ENCODE data around the gene RELN.

GRCh38 chr7:103637726-103638125, 351.7 kb downstream of the RELN start:
- TF ChIP-seq CTCF (conservative IDR thresholded peaks at IDR 0.05), result no peak
- TF ChIP-seq EZH2 (IDR thresholded peaks at IDR 0.05; ENCODE audit: low read depth), result no peak
